Duodenal mucosa (tissue), 2 donors: Measurements from ENCODE around the gene TEAD1.

ENCODE experiments used
- H3K27ac ChIP-seq: one replicate; pipeline ENCODE4 v1.7.0; 2013; ENCODE audit warnings: low read depth, low read length
- H3K27me3 ChIP-seq, 2 donors: one replicate each; pipeline ENCODE4 v1.7.0; 2013; ENCODE audit warnings: low read length in 2 of 2, control low read depth in 1 of 2; ENCODE audit not compliant: insufficient read depth in 2 of 2, control insufficient read depth in 1 of 2
- H3K36me3 ChIP-seq, 2 donors: one replicate each; pipeline ENCODE4 v1.7.0; 2013; ENCODE audit warnings: low read length in 2 of 2, control low read depth in 1 of 2; ENCODE audit not compliant: insufficient read depth in 2 of 2, control insufficient read depth in 1 of 2
- H3K4me1 ChIP-seq, 2 donors: one replicate each; pipeline ENCODE4 v1.7.0; 2013; ENCODE audit warnings: low read length in 2 of 2, control low read depth in 1 of 2; ENCODE audit not compliant: insufficient read depth in 2 of 2, control insufficient read depth in 1 of 2
- H3K4me3 ChIP-seq, 2 donors: one replicate each; pipeline ENCODE4 v1.7.0; 2013; ENCODE audit warnings: low read length in 2 of 2, low read depth in 1 of 2
- H3K9ac ChIP-seq, 2 donors: one replicate each; pipeline ENCODE4 v1.7.0; 2013; ENCODE audit warnings: low read length in 2 of 2, low read depth in 1 of 2
- H3K9me3 ChIP-seq, 2 donors: one replicate each; pipeline ENCODE4 v1.7.0; 2013; ENCODE audit warnings: low read length in 2 of 2, control low read depth in 1 of 2; ENCODE audit not compliant: control insufficient read depth in 1 of 2

Gene TEAD1

GRCh38 chr11:12835286-12835685 is 161.1 kb downstream of the TEAD1 start:
- Histone ChIP-seq H3K9ac (no peak overlapping the region), H3K4me3 (no peak overlapping the region), H3K36me3 (no peaks in the 10 kb centered on the region), H3K9me3 (no peaks in the 10 kb centered on the region), H3K27me3 (no peaks in the 10 kb centered on the region), H3K4me1 (peaks cover 0 to 9% of the 10 kb centered on the region in 2 donors), H3K27ac (no peak overlapping the region)

- Histone ChIP-seq H3K9me3 (no peaks in the 10 kb centered on the region), H3K27me3 (no peaks in the 10 kb centered on the region), H3K4me1 (peaks cover 0 to 16% of the 10 kb centered on the region in 2 donors), H3K27ac (no peak overlapping the region), H3K4me3 (no peak overlapping the region), H3K9ac (no peak overlapping the region), H3K36me3 (no peaks in the 10 kb centered on the region)
Observed at GRCh38 chr11:12838463-12839123, 164.4 kb downstream of the TEAD1 start.

GRCh38 chr11:12840871-12841660 is 166.8 kb downstream of the TEAD1 start:
- Histone ChIP-seq H3K27ac (no peak overlapping the region), H3K4me1 (peaks cover 14 to 27% of the 10 kb centered on the region in 2 donors), H3K9ac (no peak overlapping the region), H3K27me3 (no peaks in the 10 kb centered on the region), H3K4me3 (no peak overlapping the region), H3K36me3 (no peaks in the 10 kb centered on the region), H3K9me3 (no peaks in the 10 kb centered on the region)

GRCh38 chr11:12841946-12842630 is 167.9 kb downstream of the TEAD1 start:
- no peaks in the 10 kb centered on the region for H3K27me3 ChIP-seq
- H3K4me3 ChIP-seq = no peak overlapping the region
- H3K9ac ChIP-seq = no peak overlapping the region

GRCh38 chr11:12842933-12843636 is 168.9 kb downstream of the TEAD1 start:
- Histone ChIP-seq H3K27ac (no peak overlapping the region), H3K4me1 (peaks cover 23 to 39% of the 10 kb centered on the region in 2 donors), H3K9ac (no peak overlapping the region)

More at GRCh38 chr11:12841946-12842630, 167.9 kb downstream of the TEAD1 start:
- Histone ChIP-seq H3K27ac (no peak overlapping the region), H3K9me3 (no peaks in the 10 kb centered on the region), H3K4me1 (peaks cover 20 to 37% of the 10 kb centered on the region in 2 donors), H3K36me3 (no peaks in the 10 kb centered on the region)

GRCh38 chr11:12845163-12845562 is 170.9 kb downstream of the TEAD1 start:
- H3K36me3 ChIP-seq = no peaks in the 10 kb centered on the region
- H3K9ac ChIP-seq = peak overlapping the region in 1 of 2 donors; percentile 9
- H3K9me3 ChIP-seq = no peaks in the 10 kb centered on the region
- H3K4me3 ChIP-seq = no peak overlapping the region
- H3K27ac ChIP-seq = peak overlapping the region; percentile 40
- peaks cover 23 to 39% of the 10 kb centered on the region in 2 donors for H3K4me1 ChIP-seq
- no peaks in the 10 kb centered on the region for H3K27me3 ChIP-seq

More at GRCh38 chr11:12842933-12843636, 168.9 kb downstream of the TEAD1 start:
- no peaks in the 10 kb centered on the region for H3K9me3 ChIP-seq
- H3K27me3 ChIP-seq = no peaks in the 10 kb centered on the region
- H3K36me3 ChIP-seq = no peaks in the 10 kb centered on the region
- H3K4me3 ChIP-seq = no peak overlapping the region

GRCh38 chr11:12845739-12846358 is 171.6 kb downstream of the TEAD1 start:
- peak overlapping the region; percentile 40 for H3K27ac ChIP-seq
- H3K27me3 ChIP-seq = no peaks in the 10 kb centered on the region
- no peak overlapping the region for H3K4me3 ChIP-seq
- no peaks in the 10 kb centered on the region for H3K36me3 ChIP-seq
- H3K4me1 ChIP-seq = peaks cover 23 to 39% of the 10 kb centered on the region in 2 donors
- peak overlapping the region in 1 of 2 donors; percentile 13 for H3K9ac ChIP-seq
- H3K9me3 ChIP-seq = no peaks in the 10 kb centered on the region

GRCh38 chr11:12846786-12847615 is 172.8 kb downstream of the TEAD1 start:
- H3K4me1 ChIP-seq = peaks cover 23 to 39% of the 10 kb centered on the region in 2 donors
- H3K27ac ChIP-seq = no peak overlapping the region
- no peaks in the 10 kb centered on the region for H3K36me3 ChIP-seq
- no peak overlapping the region for H3K4me3 ChIP-seq
- no peaks in the 10 kb centered on the region for H3K27me3 ChIP-seq
- H3K9ac ChIP-seq = no peak overlapping the region
- no peaks in the 10 kb centered on the region for H3K9me3 ChIP-seq

GRCh38 chr11:12848413-12848812 is 174.2 kb downstream of the TEAD1 start:
- no peak overlapping the region for H3K9ac ChIP-seq
- H3K9me3 ChIP-seq = no peaks in the 10 kb centered on the region
- no peak overlapping the region for H3K27ac ChIP-seq
- H3K4me1 ChIP-seq = peaks cover 30 to 40% of the 10 kb centered on the region in 2 donors
- H3K36me3 ChIP-seq = no peaks in the 10 kb centered on the region
- no peak overlapping the region for H3K4me3 ChIP-seq
- no peaks in the 10 kb centered on the region for H3K27me3 ChIP-seq
